Measurements from ENCODE around the gene TAL2.

- TF ChIP-seq CTCF (IDR thresholded peaks at IDR 0.05) (no peak), POLR2AphosphoS5 (IDR thresholded peaks at IDR 0.05; ENCODE audit: insufficient read depth in 1 of 2, low read depth in 1 of 2) (no peak)
These were observed 25.9 kb upstream of the TAL2 start for GRCh38 chr9:105636331-105636730.

Data from vagina (tissue), 2 donors.